ENCODE results near the gene FHOD1.

FHOD1 gene

DNA sequence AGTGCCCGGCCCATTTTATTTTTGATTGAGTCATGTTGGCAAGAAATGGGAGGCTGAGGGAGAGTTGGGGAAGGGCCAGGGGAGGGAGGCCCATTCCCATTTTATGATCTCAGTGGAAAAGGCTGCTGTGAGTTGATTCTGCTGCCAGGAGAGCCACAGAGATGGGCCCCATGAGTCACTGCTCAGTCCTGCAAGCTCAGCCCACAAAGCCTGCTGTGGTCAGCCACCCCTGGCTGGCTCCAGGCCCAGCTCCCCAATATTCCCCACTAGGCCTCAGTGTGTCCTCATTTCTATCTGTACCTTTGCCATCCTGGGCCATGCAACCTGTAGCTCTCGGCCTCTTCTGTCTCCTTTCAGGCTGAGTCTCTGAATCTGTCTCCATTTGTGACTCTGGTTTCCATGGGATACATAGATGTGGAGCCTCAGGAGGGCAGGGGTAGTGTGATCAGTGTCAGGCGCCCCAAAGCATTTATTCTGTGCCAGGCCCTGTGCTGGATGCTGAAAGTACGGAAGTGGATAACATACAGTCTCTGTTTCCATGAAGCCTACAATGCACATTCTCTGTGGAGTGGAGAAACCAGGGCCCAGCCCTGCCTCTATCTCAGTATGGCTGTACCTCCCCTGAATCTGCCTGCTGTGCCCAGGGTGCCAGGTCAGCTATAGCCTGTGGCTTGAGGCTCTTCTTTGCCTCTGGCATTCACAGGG is 30.2 kb upstream of the FHOD1 start:
- TF ChIP-seq, protein P1, sequence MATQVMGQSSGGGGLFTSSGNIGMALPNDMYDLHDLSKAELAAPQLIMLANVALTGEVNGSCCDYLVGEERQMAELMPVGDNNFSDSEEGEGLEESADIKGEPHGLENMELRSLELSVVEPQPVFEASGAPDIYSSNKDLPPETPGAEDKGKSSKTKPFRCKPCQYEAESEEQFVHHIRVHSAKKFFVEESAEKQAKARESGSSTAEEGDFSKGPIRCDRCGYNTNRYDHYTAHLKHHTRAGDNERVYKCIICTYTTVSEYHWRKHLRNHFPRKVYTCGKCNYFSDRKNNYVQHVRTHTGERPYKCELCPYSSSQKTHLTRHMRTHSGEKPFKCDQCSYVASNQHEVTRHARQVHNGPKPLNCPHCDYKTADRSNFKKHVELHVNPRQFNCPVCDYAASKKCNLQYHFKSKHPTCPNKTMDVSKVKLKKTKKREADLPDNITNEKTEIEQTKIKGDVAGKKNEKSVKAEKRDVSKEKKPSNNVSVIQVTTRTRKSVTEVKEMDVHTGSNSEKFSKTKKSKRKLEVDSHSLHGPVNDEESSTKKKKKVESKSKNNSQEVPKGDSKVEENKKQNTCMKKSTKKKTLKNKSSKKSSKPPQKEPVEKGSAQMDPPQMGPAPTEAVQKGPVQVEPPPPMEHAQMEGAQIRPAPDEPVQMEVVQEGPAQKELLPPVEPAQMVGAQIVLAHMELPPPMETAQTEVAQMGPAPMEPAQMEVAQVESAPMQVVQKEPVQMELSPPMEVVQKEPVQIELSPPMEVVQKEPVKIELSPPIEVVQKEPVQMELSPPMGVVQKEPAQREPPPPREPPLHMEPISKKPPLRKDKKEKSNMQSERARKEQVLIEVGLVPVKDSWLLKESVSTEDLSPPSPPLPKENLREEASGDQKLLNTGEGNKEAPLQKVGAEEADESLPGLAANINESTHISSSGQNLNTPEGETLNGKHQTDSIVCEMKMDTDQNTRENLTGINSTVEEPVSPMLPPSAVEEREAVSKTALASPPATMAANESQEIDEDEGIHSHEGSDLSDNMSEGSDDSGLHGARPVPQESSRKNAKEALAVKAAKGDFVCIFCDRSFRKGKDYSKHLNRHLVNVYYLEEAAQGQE (IDR thresholded peaks at IDR 0.05; ENCODE audit: insufficient read depth in 1 of 2, low read depth in 2 of 2, low read length in 2 of 2): no peak
- no peak for TF ChIP-seq TAF1 (IDR thresholded peaks at IDR 0.05; ENCODE audit: borderline replicate concordance, insufficient read depth, low read length)
- TF ChIP-seq SIN3A (IDR thresholded peaks at IDR 0.05; ENCODE audit: borderline replicate concordance, insufficient read depth, low read length): no peak
- TF ChIP-seq POLR2AphosphoS5 (IDR thresholded peaks at IDR 0.05; ENCODE audit: low read depth, low read length): no peak

DNA sequence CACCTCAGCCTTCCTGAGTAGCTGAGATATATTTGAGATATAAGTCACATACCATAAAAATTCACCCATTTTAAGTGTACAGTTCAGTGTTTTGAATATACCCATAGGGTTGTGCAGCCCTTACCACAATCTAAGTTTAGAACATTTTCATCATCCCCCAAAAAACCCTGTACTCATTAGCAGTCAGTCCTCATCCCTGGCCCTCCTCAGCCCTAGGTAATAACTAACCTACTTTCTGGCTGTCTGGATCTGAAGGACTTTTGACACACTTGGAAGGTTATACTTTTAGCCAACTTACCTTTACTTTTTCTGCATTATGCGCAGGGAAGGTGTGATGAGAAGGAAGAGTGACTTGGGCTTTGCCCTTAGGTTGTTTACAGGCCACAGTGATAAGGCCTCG is 28.0 kb upstream of the FHOD1 start:
- TF ChIP-seq POLR2AphosphoS5 (IDR thresholded peaks at IDR 0.05; ENCODE audit: low read depth, low read length) (no peak), TAF1 (IDR thresholded peaks at IDR 0.05; ENCODE audit: borderline replicate concordance, insufficient read depth, low read length) (no peak), SIN3A (IDR thresholded peaks at IDR 0.05; ENCODE audit: borderline replicate concordance, insufficient read depth, low read length) (no peak), FOXP2 (optimal IDR thresholded peaks at IDR 0.05; ENCODE audit: borderline replicate concordance, extremely low read depth, extremely low read length, insufficient read depth) (no peak)
- TF ChIP-seq, protein P1 (IDR thresholded peaks at IDR 0.05; ENCODE audit: insufficient read depth in 1 of 2, low read depth in 2 of 2, low read length in 2 of 2): no peak

DNA sequence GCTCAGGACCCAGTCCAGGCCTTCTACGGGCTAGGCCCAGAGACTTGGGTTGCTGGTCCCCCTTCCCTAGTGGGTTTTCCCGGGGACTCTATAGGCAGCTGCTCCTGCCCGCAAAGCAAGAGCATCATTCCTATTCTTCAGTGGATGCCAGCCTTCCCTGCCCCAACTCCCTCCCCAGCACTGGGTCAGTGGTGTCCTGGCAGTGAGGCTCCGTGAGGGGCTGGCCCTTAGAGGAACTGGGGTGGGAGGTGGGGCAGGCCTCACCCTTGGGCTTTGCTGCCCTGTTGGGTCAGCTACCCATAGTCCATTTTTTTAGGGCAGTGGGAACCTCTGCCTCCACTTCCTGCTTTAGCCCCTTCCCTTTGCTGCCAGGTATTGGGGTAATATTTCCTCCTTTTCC is 24.2 kb upstream of the FHOD1 start:
- TF ChIP-seq TAF1 (IDR thresholded peaks at IDR 0.05; ENCODE audit: borderline replicate concordance, insufficient read depth, low read length) (no peak), SIN3A (IDR thresholded peaks at IDR 0.05; ENCODE audit: borderline replicate concordance, insufficient read depth, low read length) (no peak), FOXP2 (optimal IDR thresholded peaks at IDR 0.05; ENCODE audit: borderline replicate concordance, extremely low read depth, extremely low read length, insufficient read depth) (no peak), POLR2AphosphoS5 (IDR thresholded peaks at IDR 0.05; ENCODE audit: low read depth, low read length) (no peak)
- TF ChIP-seq, protein P1 (IDR thresholded peaks at IDR 0.05; ENCODE audit: insufficient read depth in 1 of 2, low read depth in 2 of 2, low read length in 2 of 2): no peak

DNA sequence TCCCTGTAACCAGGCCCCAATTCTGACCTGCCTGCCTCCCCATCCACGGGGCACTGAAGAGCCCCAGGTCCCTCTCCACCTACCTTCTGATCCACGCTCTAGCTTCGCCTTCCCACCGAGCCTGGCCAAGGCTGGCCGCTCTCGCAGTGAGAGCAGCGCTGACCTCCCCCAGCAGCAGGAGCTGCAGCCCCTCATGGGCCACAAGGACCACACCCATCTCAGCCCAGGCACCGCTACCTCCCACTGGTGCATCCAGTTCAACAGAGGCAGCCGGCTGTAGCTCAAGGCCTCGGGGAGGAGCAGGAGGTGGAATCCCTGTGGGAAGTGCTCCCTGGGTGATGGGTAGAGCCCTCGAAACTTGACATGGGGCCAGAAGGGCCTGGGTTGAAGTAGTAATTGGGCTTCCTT is 23.7 kb upstream of the FHOD1 start:
- TF ChIP-seq, protein P1 (IDR thresholded peaks at IDR 0.05; ENCODE audit: insufficient read depth in 1 of 2, low read depth in 2 of 2, low read length in 2 of 2): no peak
- no peak for TF ChIP-seq TAF1 (IDR thresholded peaks at IDR 0.05; ENCODE audit: borderline replicate concordance, insufficient read depth, low read length)
- TF ChIP-seq SIN3A (IDR thresholded peaks at IDR 0.05; ENCODE audit: borderline replicate concordance, insufficient read depth, low read length): no peak
- no peak for TF ChIP-seq POLR2AphosphoS5 (IDR thresholded peaks at IDR 0.05; ENCODE audit: low read depth, low read length)
- no peak for TF ChIP-seq FOXP2 (optimal IDR thresholded peaks at IDR 0.05; ENCODE audit: borderline replicate concordance, extremely low read depth, extremely low read length, insufficient read depth)

All from PFSK-1 (cell line).